Caco-2 (cell line): ENCODE measurements around the gene GALNT18. TPM values are rescaled to one million over a fixed set of nuclear protein-coding genes. Genes with fewer than 3 reads are reported as not detected.

Experiments used
- BruUV-seq: library from RNA; stranded (reverse); fragments of 400-500 nt; replicated peaks from 2 replicates; lab custom pipeline; 2021; lab: Mats Ljungman, UMichigan
- CTCF ChIA-PET: fragments of 300-600 bp; sonication (Branson Sonifier 250); formaldehyde crosslinking; loops from one replicate; lab custom pipeline; 2022; ENCODE audit warnings: antibody characterized with exemption; lab: Charles Lee
- POLR2A ChIA-PET: fragments of 300-600 bp; sonication (Branson Sonifier 250); formaldehyde crosslinking; loops from one replicate; lab custom pipeline; 2022; ENCODE audit warnings: antibody characterized with exemption; lab: Charles Lee
- DNase-seq, 2 experiments: peaks; one replicate each; pipeline versions ENCODE4 v3.0.0 to v3.0.0-alpha.2; 2020 to 2022
- H3K27me3 ChIP-seq: replicated peaks from 2 replicates; pipeline ENCODE4 v1.6.0; 2011; ENCODE audit warnings: low read length; ENCODE audit not compliant: control insufficient read depth, insufficient read depth
- H3K36me3 ChIP-seq: 2 replicates; pipeline ENCODE4 v1.5.1; 2011; ENCODE audit warnings: low read length; ENCODE audit not compliant: control insufficient read depth, insufficient read depth
- H3K4me1 ChIP-seq: fragments of 250-450 bp; sonication (Bioruptor Pico); 2 replicates; pipeline ENCODE4 v1.5.1; 2020; ENCODE audit warnings: mild to moderate bottlenecking
- H3K4me3 ChIP-seq: 2 replicates; pipeline ENCODE4 v1.5.1; 2011; ENCODE audit warnings: low read depth, mild to moderate bottlenecking, control low read depth, low read length
- H3K9me3 ChIP-seq: fragments of 250-450 bp; sonication (Bioruptor Pico); 2 replicates; pipeline ENCODE4 v1.5.1; 2020; ENCODE audit warnings: mild to moderate bottlenecking, moderate library complexity
- H3K27ac Mint-ChIP-seq: one replicate; pipeline ENCODE4 v1.8.0; 2022; ENCODE audit warnings: mixed read lengths; ENCODE audit not compliant: unreplicated experiment
- H3K27me3 Mint-ChIP-seq: one replicate; pipeline ENCODE4 v1.8.0; 2022; ENCODE audit warnings: mixed read lengths; ENCODE audit not compliant: insufficient read depth, unreplicated experiment
- H3K36me3 Mint-ChIP-seq: one replicate; pipeline ENCODE4 v1.8.0; 2022; ENCODE audit warnings: mild to moderate bottlenecking, mixed read lengths; ENCODE audit not compliant: insufficient read depth, unreplicated experiment
- H3K4me1 Mint-ChIP-seq: one replicate; pipeline ENCODE4 v1.8.0; 2022; ENCODE audit warnings: low read depth, mixed read lengths; ENCODE audit not compliant: unreplicated experiment
- H3K4me3 Mint-ChIP-seq: one replicate; pipeline ENCODE4 v1.8.0; 2022; ENCODE audit warnings: mild to moderate bottlenecking, moderate library complexity, mixed read lengths; ENCODE audit not compliant: unreplicated experiment
- H3K9me3 Mint-ChIP-seq: one replicate; pipeline ENCODE4 v1.8.0; 2022; ENCODE audit warnings: mixed read lengths; ENCODE audit not compliant: unreplicated experiment
- CTCF ChIP-seq, 2 experiments: fragments of 200-600 bp in 1 of 2; IDR thresholded peaks; 1 replicate in 1 of 2; 2 replicates in 1 of 2; pipeline versions ENCODE4 v1.5.1 to v1.8.0; 2011 to 2022; ENCODE audit warnings: antibody characterized with exemption in 1 of 2, control low read depth in 1 of 2, inconsistent platforms in 1 of 2, low read depth in 1 of 2, low read length in 1 of 2, mild to moderate bottlenecking in 1 of 2, moderate library complexity in 1 of 2; ENCODE audit not compliant: insufficient read depth in 1 of 2, severe bottlenecking in 1 of 2, unreplicated experiment in 1 of 2
- intact Hi-C: fragments of 100-400 bp; cut with micrococcal nuclease; formaldehyde crosslinking; loops from one replicate; pipeline ENCODE4 v1.10.0; 2022; ENCODE audit not compliant: unreplicated experiment
- total RNA-seq: library from RNA; stranded (reverse); gene quantifications from 2 replicates; pipeline ENCODE4 v1.2.3, GENCODE V29; 2022

GALNT18 gene
- total RNA-seq, 1 experiment from 2014 or later: 0.43 TPM

- Mint-ChIP-seq H3K27ac (no peak overlapping the region), H3K4me1 (no peaks in the 10 kb centered on the region), H3K27me3 (peaks cover 12% of the 10 kb centered on the region), H3K36me3 (no peaks in the 10 kb centered on the region), H3K4me3 (no peak overlapping the region), H3K9me3 (no peaks in the 10 kb centered on the region)
- H3K9me3 ChIP-seq: no peaks in the 10 kb centered on the region
- H3K4me1 ChIP-seq: no peaks in the 10 kb centered on the region
- ChIA-PET POLR2A (no interaction called here), CTCF (no interaction called here)
- no TSS peak for BruUV-seq
- peaks cover 2% of the 10 kb centered on the region for H3K27me3 ChIP-seq
- TF ChIP-seq CTCF (IDR thresholded peaks at IDR 0.05; ENCODE audit: insufficient read depth in 1 of 2, low read depth in 1 of 2, low read length in 1 of 2, severe bottlenecking in 1 of 2, unreplicated experiment in 1 of 2): no peak
- no peak overlapping the region for H3K4me3 ChIP-seq
- no peaks in the 10 kb centered on the region for H3K36me3 ChIP-seq
- intact Hi-C loops: no loop called here
- no peak for DNase-seq
Measured at GRCh38 chr11:11415901-11416300, 205.9 kb downstream of the GALNT18 start.

GRCh38 chr11:11414996-11415395, 206.8 kb downstream of the GALNT18 start:
- no peaks in the 10 kb centered on the region for H3K36me3 ChIP-seq
- ChIA-PET POLR2A (no interaction called here), CTCF (no interaction called here)
- no peaks in the 10 kb centered on the region for H3K9me3 ChIP-seq
- Mint-ChIP-seq H3K27ac (no peak overlapping the region), H3K4me1 (peaks cover 2% of the 10 kb centered on the region), H3K27me3 (peaks cover 12% of the 10 kb centered on the region), H3K9me3 (no peaks in the 10 kb centered on the region), H3K4me3 (no peak overlapping the region), H3K36me3 (no peaks in the 10 kb centered on the region)
- peaks cover 2% of the 10 kb centered on the region for H3K27me3 ChIP-seq
- no peaks in the 10 kb centered on the region for H3K4me1 ChIP-seq
- H3K4me3 ChIP-seq: no peak overlapping the region
- no peak for DNase-seq
- no TSS peak for BruUV-seq
- intact Hi-C loops: no loop called here
- no peak for TF ChIP-seq CTCF (IDR thresholded peaks at IDR 0.05; ENCODE audit: insufficient read depth in 1 of 2, low read depth in 1 of 2, low read length in 1 of 2, severe bottlenecking in 1 of 2, unreplicated experiment in 1 of 2)

- no peak for DNase-seq
- ChIA-PET POLR2A (no interaction called here), CTCF (no interaction called here)
- Histone ChIP-seq H3K36me3 (no peaks in the 10 kb centered on the region), H3K4me1 (no peaks in the 10 kb centered on the region), H3K9me3 (no peaks in the 10 kb centered on the region), H3K27me3 (peaks cover 2% of the 10 kb centered on the region), H3K4me3 (no peak overlapping the region)
- Mint-ChIP-seq H3K9me3 (no peaks in the 10 kb centered on the region), H3K4me3 (no peak overlapping the region), H3K27me3 (peaks cover 12% of the 10 kb centered on the region), H3K27ac (no peak overlapping the region), H3K36me3 (no peaks in the 10 kb centered on the region), H3K4me1 (peaks cover 6% of the 10 kb centered on the region)
- intact Hi-C loops: no loop called here
- TF ChIP-seq CTCF (IDR thresholded peaks at IDR 0.05; ENCODE audit: insufficient read depth in 1 of 2, low read depth in 1 of 2, low read length in 1 of 2, severe bottlenecking in 1 of 2, unreplicated experiment in 1 of 2): no peak
- BruUV-seq: no TSS peak
Measured at GRCh38 chr11:11413776-11414175, 208.0 kb downstream of the GALNT18 start.
